IPS DF 4.7 (cell line): ENCODE results near the gene SSR4.

Source experiments
- DNase-seq: peaks from one replicate; pipeline ENCODE4 v3.0.0-alpha.2; 2013; ENCODE audit warnings: low spot score; ENCODE audit errors: extremely low read depth

SSR4 gene

GRCh38 chrX:153780678-153781427 is 13.6 kb upstream of the SSR4 start, which contains the start of gene SRPK3:
Gene SRPK3 (plus strand): TSS chrX:153781041. CDS start chrX:153781087, 46 bp downstream.
- no peak for DNase-seq

DNA sequence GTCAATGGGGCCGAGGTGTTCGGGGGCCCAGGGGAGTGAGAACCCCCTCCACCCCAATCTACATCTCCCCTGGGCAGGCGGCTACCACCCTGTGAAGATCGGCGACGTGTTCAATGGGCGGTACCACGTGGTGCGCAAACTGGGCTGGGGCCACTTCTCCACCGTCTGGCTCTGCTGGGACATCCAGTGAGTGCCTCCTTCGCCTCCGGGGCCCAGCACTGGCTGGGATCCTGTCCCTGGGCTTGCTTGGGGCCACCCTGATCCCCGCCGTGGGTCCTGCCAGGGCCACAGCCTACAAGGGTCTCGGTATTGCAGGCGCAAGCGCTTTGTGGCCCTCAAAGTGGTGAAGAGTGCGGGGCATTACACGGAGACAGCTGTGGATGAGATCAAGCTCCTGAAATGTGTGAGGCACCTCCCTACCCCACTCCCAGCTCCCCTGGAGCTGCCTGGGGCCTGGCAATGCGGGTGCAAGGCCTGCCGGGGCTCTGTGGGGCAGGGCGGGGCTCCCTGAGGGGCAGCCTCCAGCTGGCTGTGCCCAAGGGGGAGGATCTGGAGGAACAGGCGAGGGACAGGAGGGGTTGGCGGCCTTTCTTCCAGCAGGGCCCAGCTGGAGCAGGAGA is 12.9 kb upstream of the SSR4 start:
- DNase-seq: no peak

- no peak for DNase-seq
These were observed 12.2 kb upstream of the SSR4 start for GRCh38 chrX:153782313-153782712.

DNA sequence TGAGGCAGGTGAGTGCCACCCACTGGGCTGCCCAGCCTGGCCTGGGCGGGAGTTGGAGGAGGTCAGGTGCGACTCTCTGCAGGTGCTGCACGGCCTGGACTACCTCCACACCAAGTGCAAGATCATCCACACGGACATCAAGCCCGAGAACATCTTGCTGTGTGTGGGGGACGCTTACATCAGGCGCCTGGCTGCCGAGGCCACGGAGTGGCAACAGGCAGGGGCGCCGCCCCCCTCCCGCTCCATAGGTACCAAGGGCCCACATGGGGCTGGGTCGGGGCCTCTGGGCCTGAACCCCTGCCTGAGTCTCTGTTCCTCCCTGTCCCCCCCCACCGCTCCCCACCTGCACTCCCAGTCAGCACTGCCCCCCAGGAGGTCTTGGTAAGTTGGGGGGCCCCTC is 11.6 kb upstream of the SSR4 start:
- DNase-seq: no peak

DNA sequence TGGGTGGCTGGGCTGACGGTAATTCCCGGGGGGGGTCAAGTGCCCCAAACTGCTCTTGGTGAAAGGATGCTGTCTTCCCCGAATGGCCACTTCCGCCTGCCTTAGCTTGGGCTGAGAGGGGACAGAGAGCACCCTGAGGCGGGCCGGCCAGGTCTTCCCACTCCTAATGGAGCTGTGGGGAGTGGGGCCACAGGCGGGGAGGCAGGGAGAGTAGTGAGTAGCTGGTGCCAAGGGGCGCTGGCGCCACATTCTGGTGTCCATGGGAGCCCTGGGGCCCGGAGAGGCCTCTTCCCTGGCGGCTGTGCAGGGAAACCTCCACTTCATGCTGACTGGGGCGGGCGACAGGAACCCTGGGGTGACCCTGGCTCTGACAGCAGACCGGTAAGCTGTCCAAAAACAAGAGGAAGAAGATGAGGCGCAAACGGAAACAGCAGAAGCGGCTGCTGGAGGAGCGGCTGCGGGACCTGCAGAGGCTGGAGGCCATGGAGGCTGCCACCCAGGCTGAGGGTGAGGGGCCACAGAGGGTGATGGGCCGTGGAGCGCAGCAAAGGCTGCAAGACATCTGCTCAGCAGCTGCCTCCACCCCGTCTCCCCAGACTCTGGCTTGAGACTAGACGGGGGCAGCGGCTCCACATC is 11.0 kb upstream of the SSR4 start:
- no peak for DNase-seq

DNA sequence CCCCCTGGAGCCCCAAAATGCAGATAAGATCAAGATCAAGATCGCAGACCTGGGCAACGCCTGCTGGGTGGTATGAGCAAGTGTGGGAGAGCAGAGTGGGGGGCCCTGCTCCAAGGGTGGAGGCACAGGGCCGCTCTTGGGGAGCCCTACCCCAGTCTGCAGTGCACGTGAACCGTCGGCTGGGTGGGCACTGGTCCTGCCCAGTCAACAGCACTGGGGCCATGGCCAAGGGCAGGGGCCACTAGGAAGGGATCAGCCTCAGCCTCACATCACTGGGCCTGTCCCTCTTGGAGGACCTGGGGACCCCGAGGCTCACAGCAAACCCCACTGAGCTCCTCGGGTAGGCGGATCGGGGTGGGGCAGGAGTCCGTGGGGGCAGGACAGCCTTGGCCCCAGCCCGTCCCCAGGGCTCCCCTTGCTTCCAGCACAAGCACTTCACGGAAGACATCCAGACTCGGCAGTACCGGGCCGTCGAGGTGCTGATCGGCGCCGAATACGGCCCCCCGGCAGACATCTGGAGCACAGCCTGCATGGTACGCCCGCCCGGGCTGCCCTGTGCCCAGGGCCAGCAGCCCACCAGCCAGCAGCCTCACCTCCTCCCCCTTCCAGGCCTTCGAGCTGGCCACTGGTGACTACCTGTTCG is 10.0 kb upstream of the SSR4 start:
- no peak for DNase-seq

- DNase-seq: no peak
These were observed 7.8 kb upstream of the SSR4 start for GRCh38 chrX:153786669-153787068.

GRCh38 chrX:153789654-153790053 is 4.8 kb upstream of the SSR4 start:
- no peak for DNase-seq

GRCh38 chrX:153791104-153791852 is 3.2 kb upstream of the SSR4 start:
- no peak for DNase-seq

DNA sequence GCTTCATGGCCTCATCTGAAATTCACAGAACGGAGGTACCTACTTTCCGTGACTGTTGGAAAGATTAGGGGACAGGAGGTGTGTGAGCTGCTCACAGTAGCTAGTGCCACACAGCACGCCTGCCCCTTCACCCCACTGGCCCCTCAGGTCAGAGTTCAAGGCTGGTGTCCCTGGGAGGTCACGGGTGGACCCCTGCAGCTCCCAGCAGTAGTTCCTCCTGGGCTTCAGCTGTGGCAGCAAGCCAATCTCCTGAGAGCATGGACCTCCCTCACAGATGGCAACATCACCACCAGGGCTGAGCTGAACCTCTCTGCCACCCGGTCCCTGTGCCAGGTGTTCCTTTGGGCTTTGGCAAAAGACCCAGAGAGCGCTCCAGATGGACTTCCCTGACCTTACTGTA is 2.1 kb upstream of the SSR4 start:
- no peak for DNase-seq

- no peak for DNase-seq
These were observed 1.2 kb upstream of the SSR4 start for GRCh38 chrX:153793291-153793690.

DNA sequence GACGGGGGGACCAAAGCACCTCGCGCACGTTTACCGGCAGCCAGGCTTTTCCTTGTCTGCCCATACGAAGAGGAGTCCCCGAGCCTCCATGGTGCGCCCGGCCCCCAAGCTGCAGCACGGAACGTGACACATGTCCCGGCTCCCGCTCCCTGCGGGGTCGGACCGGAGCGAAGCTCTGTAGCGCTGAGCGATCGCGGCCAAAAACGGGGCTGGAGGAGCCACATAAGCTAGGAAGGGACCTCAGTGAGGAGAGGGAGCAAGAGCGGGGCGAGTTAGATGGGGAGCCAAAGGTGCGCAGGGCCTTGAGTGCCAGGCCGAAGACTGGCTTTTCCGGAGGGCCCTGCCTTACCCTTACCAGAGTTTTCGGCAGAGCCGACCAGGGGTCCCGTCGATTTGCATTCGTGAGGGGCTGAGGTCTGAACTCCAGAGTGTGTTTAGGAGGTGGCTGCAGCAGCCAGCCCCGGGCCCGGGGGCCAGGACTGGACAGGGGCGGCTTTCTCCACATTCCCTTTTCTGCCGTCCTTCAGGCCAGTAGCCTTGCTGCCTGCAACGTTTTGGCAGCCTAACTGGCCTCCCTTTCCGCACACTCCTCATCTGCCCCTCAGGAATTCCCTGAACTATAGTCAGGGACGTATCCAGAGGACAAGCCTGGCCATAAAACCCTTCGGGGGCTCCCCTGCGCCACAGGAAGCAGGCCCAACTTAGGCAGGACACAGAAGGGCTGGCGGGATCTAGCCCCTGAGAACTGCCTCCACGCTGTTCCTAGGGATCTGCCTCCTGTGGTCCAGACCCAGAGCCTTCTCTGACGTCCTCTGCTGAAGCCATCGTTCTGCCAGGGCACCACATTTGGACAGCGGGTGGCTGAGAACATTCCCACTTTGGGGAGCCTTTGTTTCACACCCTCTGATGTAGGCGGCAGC is 689 bp downstream of the SSR4 start:
- no peak for DNase-seq

DNA sequence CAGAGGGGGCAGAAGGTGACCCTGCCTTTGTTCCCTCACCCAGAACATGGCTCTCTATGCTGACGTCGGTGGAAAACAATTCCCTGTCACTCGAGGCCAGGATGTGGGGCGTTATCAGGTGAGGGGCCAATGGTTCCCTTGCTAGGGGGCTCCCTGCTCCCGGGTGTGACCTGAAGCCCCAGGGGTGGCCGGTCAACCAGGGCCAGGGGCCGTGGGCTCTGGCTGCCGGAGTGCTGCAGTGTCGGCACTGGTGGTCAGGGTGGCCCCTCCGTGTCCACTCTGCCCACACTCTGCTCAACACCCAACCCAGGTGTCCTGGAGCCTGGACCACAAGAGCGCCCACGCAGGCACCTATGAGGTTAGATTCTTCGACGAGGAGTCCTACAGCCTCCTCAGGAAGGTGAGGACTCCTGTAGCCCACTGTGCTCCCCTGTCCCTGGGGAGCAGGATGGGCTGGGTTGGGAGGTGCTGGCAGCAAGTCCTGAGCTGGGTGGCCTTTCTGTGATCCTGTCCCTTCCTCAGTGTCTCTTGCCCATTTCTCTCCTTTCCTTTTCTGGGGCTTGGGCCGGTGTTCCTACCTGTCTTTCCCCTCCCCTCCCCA is 3.0 kb downstream of the SSR4 start:
- no peak for DNase-seq

DNA sequence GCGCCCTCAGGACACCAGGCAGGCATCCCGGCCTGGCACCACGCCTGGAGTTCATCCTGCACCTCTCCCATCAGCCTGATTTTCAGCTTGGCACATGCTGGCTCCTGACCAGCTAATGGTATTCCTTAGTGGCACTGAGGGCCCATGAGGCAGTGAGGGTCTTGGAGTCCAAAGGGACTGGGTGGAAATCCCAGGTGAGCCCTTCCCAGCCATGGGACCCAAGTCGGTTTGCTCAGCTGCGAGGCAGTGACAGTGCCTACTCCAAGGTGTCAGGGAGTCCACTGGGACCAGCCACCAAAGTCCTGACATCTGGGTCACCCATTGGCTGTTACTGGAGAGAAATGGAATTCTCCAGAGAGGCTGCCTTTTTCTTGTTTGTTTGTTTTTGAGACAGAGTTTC is 4.9 kb downstream of the SSR4 start:
- DNase-seq: no peak

- DNase-seq: no peak
These were observed 5.8 kb downstream of the SSR4 start for GRCh38 chrX:153800177-153800722.

- no peak for DNase-seq
These were observed 6.3 kb downstream of the SSR4 start for GRCh38 chrX:153800746-153801145.

DNA sequence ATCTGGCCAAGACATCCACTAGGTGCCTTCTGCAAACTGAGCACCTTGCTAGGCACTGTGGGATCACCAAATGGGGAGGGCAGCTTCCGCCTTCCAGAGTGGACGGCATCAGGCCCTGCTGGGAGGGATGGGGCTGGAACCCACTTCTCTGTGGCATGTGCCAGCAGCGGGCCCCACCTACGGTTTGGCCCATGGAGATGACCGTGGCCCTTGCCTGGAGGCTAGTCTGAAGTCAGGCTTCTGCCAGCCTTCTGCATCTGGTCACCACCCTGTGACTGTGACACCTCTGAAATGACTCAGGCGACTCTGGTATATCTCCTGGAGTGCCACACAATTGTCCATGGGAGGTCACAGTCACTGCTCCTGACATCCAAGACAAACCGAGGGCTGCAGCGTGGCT is 7.2 kb downstream of the SSR4 start:
- DNase-seq: no peak

GRCh38 chrX:153802513-153803045 is 8.1 kb downstream of the SSR4 start:
- DNase-seq: no peak
